Measurements from ENCODE around the gene MTR. TPM values are rescaled to one million over a fixed set of nuclear protein-coding genes. Genes with fewer than 3 reads are reported as not detected.

Gene MTR
- total and polyA plus RNA-seq, 2 donors (not counting 1 experiment from before 2014, with no cell fraction given): 9.9 to 49.1 TPM

DNA sequence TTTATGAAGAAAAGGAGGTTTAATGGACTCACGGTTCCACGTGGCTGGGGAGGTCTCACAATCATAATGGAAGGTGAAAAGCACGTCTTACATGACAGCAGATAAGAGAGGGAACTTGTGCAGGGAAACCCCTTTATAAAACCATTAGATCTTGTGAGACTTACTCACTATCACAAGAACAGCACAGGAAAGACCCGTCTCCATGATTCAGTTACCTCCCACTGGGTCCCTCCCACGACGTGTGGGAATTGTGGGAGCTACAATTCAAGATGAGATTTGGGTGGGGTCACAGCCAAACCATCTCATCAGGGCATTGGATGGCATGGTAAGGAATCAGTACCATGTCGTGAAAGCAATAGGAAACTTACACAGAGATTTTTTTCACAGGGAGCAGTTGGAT lies 63.1 kb downstream of the MTR start:
- Histone ChIP-seq H3K27ac (ENCODE audit: low read length in 2 of 2) (no peak overlapping the region), H3K9me3 (ENCODE audit: control extremely low read depth in 1 of 3, control insufficient read depth in 2 of 3, insufficient read depth in 1 of 3, low read length in 2 of 3) (no peaks in the 10 kb centered on the region), H3K27me3 (replicated peaks in 1 of 4; ENCODE audit: control extremely low read depth in 1 of 4, control insufficient read depth in 3 of 4, insufficient read depth in 4 of 4, low read length in 3 of 4) (no peaks in the 10 kb centered on the region), H4K20me1 (ENCODE audit: control insufficient read depth, insufficient read depth, low read length, poor library complexity, severe bottlenecking) (no peaks in the 10 kb centered on the region), H3K9ac (ENCODE audit: low read length) (no peak overlapping the region), H3K4me3 (ENCODE audit: control extremely low read depth in 1 of 5, extremely low read depth in 1 of 5, insufficient read depth in 1 of 5, low read depth in 2 of 5, low read length in 4 of 5) (no peak overlapping the region), H3K4me1 (ENCODE audit: control insufficient read depth in 2 of 2, insufficient read depth in 2 of 2, low read length in 2 of 2) (no peaks in the 10 kb centered on the region), H3K36me3 (replicated peaks in 1 of 2; ENCODE audit: control extremely low read depth in 1 of 2, control insufficient read depth in 1 of 2, extremely low read depth in 1 of 2, insufficient read depth in 2 of 2, low read length in 1 of 2) (peaks cover 1 to 84% of the 10 kb centered on the region in 2 experiments), H3K4me2 (replicated peaks; ENCODE audit: low read depth, low read length, poor library complexity, severe bottlenecking) (no peak overlapping the region), H3K79me2 (ENCODE audit: control insufficient read depth, insufficient read depth, low read length) (no peaks in the 10 kb centered on the region), H2AFZ (ENCODE audit: insufficient read depth, low read depth, low read length, poor library complexity, severe bottlenecking) (no peak overlapping the region)
- no peak overlapping the region for H3K27ac Mint-ChIP-seq
- no peaks in the 10 kb centered on the region for H3K9me3 Mint-ChIP-seq (ENCODE audit: insufficient read depth)
- no peaks in the 10 kb centered on the region for H3K27me3 Mint-ChIP-seq
- ChIA-PET POLR2A (no interaction called here), CTCF (no interaction called here)
- WGBS (ENCODE audit: insufficient coverage): 91% methylated on average over 4 of the region's 7 CpGs
- TF ChIP-seq EZH2 (IDR thresholded peaks at IDR 0.05; ENCODE audit: borderline replicate concordance, insufficient read depth, low read depth, low read length, poor library complexity, severe bottlenecking): no peak
- TF ChIP-seq, protein P1, sequence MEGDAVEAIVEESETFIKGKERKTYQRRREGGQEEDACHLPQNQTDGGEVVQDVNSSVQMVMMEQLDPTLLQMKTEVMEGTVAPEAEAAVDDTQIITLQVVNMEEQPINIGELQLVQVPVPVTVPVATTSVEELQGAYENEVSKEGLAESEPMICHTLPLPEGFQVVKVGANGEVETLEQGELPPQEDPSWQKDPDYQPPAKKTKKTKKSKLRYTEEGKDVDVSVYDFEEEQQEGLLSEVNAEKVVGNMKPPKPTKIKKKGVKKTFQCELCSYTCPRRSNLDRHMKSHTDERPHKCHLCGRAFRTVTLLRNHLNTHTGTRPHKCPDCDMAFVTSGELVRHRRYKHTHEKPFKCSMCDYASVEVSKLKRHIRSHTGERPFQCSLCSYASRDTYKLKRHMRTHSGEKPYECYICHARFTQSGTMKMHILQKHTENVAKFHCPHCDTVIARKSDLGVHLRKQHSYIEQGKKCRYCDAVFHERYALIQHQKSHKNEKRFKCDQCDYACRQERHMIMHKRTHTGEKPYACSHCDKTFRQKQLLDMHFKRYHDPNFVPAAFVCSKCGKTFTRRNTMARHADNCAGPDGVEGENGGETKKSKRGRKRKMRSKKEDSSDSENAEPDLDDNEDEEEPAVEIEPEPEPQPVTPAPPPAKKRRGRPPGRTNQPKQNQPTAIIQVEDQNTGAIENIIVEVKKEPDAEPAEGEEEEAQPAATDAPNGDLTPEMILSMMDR (IDR thresholded peaks at IDR 0.05): no peak
- intact Hi-C loops (cut with micrococcal nuclease): no loop called here
- ATAC-seq (ENCODE audit: low read depth) (no peak), DNase-seq (no peak)
- H3K4me1 Mint-ChIP-seq: no peaks in the 10 kb centered on the region
- H3K4me3 Mint-ChIP-seq: no peak overlapping the region

DNA sequence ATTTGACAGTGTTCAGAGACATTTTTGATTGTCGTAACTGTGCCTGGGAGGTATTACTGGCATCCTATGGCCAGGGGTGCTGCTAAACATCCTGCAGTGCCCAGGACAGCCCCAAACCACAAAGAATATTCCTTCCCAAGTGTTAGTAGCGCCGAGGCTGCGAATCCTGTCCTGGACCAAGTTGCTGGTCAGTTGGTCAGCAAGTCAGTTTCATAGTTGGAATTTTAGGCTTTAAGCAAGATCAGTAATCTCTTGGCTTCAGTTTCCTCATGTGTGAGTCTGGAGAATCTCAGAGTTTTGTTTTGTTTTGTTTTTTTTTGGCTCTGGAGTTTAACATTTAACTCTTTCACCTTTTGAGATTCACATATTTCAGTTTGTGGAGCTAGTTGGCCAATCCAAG lies 65.0 kb downstream of the MTR start:
- Histone ChIP-seq H3K27ac (ENCODE audit: low read length in 2 of 2) (no peak overlapping the region), H3K9ac (ENCODE audit: low read length) (no peak overlapping the region), H2AFZ (ENCODE audit: insufficient read depth, low read depth, low read length, poor library complexity, severe bottlenecking) (no peak overlapping the region), H3K4me3 (ENCODE audit: control extremely low read depth in 1 of 5, extremely low read depth in 1 of 5, insufficient read depth in 1 of 5, low read depth in 2 of 5, low read length in 4 of 5) (no peak overlapping the region), H3K4me2 (replicated peaks; ENCODE audit: low read depth, low read length, poor library complexity, severe bottlenecking) (no peak overlapping the region), H3K4me1 (ENCODE audit: control insufficient read depth in 2 of 2, insufficient read depth in 2 of 2, low read length in 2 of 2) (no peaks in the 10 kb centered on the region), H3K79me2 (ENCODE audit: control insufficient read depth, insufficient read depth, low read length) (no peaks in the 10 kb centered on the region), H3K36me3 (replicated peaks in 1 of 2; ENCODE audit: control extremely low read depth in 1 of 2, control insufficient read depth in 1 of 2, extremely low read depth in 1 of 2, insufficient read depth in 2 of 2, low read length in 1 of 2) (peaks cover 6 to 82% of the 10 kb centered on the region in 2 experiments), H4K20me1 (ENCODE audit: control insufficient read depth, insufficient read depth, low read length, poor library complexity, severe bottlenecking) (no peaks in the 10 kb centered on the region), H3K9me3 (ENCODE audit: control extremely low read depth in 1 of 3, control insufficient read depth in 2 of 3, insufficient read depth in 1 of 3, low read length in 2 of 3) (no peaks in the 10 kb centered on the region), H3K27me3 (replicated peaks in 1 of 4; ENCODE audit: control extremely low read depth in 1 of 4, control insufficient read depth in 3 of 4, insufficient read depth in 4 of 4, low read length in 3 of 4) (no peaks in the 10 kb centered on the region)
- no peaks in the 10 kb centered on the region for H3K9me3 Mint-ChIP-seq (ENCODE audit: insufficient read depth)
- no peak for TF ChIP-seq EZH2 (IDR thresholded peaks at IDR 0.05; ENCODE audit: borderline replicate concordance, insufficient read depth, low read depth, low read length, poor library complexity, severe bottlenecking)
- intact Hi-C loops (cut with micrococcal nuclease): no loop called here
- ChIA-PET POLR2A (no interaction called here), CTCF (no interaction called here)
- no peak for ATAC-seq (ENCODE audit: low read depth)
- no peak overlapping the region for H3K27ac Mint-ChIP-seq
- DNase-seq: no peak
- WGBS (ENCODE audit: insufficient coverage): 94% methylated on average over 3 of the region's 4 CpGs
- H3K4me3 Mint-ChIP-seq: no peak overlapping the region
- H3K27me3 Mint-ChIP-seq: no peaks in the 10 kb centered on the region
- no peaks in the 10 kb centered on the region for H3K4me1 Mint-ChIP-seq
